Lower lobe of right lung (tissue), 2 donors: Measurements from ENCODE around the gene DAAM1. TPM values are rescaled to one million over a fixed set of nuclear protein-coding genes. Genes with fewer than 3 reads are reported as not detected.

ENCODE experiments used
- ATAC-seq, 2 donors: fragments of 200-7000 bp; cut with Tn5 transposase; one replicate each; pipeline ENCODE4 v1.9.1; 2020 to 2022; ENCODE audit warnings: mild to moderate bottlenecking in 2 of 2, moderate library complexity in 2 of 2
- DNase-seq: peaks from one replicate; pipeline ENCODE4 v3.0.0-alpha.2; 2020
- H3K27ac ChIP-seq: fragments of 200-600 bp; one replicate; pipeline ENCODE4 v1.8.0; 2022
- H3K27me3 ChIP-seq: fragments of 200-600 bp; one replicate; pipeline ENCODE4 v1.8.0; 2022; ENCODE audit warnings: low read depth
- H3K36me3 ChIP-seq: fragments of 200-600 bp; one replicate; pipeline ENCODE4 v1.8.0; 2022; ENCODE audit warnings: mild to moderate bottlenecking
- H3K4me1 ChIP-seq: fragments of 200-600 bp; one replicate; pipeline ENCODE4 v1.8.0; 2022
- H3K4me3 ChIP-seq: fragments of 200-600 bp; one replicate; pipeline ENCODE4 v1.8.0; 2022; ENCODE audit warnings: mild to moderate bottlenecking
- H3K9me3 ChIP-seq: fragments of 200-600 bp; one replicate; pipeline ENCODE4 v1.8.0; 2022
- intact Hi-C: fragments of 100-400 bp; cut with DNase I; formaldehyde crosslinking; loops from one replicate; pipeline ENCODE4 v1.11.0; 2022
- total RNA-seq: library from RNA; stranded (reverse); fragmentation: NEBNext Ultra II Directional; extraction: Animal tissue kit (Norgen Biotek cat#: 25700); gene quantifications from one replicate; pipeline ENCODE4 v1.2.1, GENCODE V29; 2021
- TF ChIP-seq, protein P1 (sequence below): fragments of 200-600 bp; IDR thresholded peaks from one replicate; pipeline ENCODE4 v1.8.0; 2022; ENCODE audit warnings: antibody characterized with exemption, mild to moderate bottlenecking
- donor health status: DM: no; HTN: yes; CAD: no; lungs with severe emphysema.

Gene DAAM1
- total RNA-seq, 1 donor from 2014 or later, result 46.7 TPM

- Histone ChIP-seq H3K9me3 (no peaks in the 10 kb centered on the region), H3K4me1 (peaks cover 10% of the 10 kb centered on the region), H3K4me3 (no peak overlapping the region), H3K27ac (no peak overlapping the region), H3K36me3 (no peaks in the 10 kb centered on the region), H3K27me3 (no peaks in the 10 kb centered on the region)
- TF ChIP-seq, protein P1, sequence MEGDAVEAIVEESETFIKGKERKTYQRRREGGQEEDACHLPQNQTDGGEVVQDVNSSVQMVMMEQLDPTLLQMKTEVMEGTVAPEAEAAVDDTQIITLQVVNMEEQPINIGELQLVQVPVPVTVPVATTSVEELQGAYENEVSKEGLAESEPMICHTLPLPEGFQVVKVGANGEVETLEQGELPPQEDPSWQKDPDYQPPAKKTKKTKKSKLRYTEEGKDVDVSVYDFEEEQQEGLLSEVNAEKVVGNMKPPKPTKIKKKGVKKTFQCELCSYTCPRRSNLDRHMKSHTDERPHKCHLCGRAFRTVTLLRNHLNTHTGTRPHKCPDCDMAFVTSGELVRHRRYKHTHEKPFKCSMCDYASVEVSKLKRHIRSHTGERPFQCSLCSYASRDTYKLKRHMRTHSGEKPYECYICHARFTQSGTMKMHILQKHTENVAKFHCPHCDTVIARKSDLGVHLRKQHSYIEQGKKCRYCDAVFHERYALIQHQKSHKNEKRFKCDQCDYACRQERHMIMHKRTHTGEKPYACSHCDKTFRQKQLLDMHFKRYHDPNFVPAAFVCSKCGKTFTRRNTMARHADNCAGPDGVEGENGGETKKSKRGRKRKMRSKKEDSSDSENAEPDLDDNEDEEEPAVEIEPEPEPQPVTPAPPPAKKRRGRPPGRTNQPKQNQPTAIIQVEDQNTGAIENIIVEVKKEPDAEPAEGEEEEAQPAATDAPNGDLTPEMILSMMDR, result no peak
- intact Hi-C loops, result no loop called here
- ATAC-seq (peak in 1 of 2 donors; percentile 22), DNase-seq (no peak)
Observed at GRCh38 chr14:59306775-59307174, 118.3 kb downstream of the DAAM1 start.

DNA sequence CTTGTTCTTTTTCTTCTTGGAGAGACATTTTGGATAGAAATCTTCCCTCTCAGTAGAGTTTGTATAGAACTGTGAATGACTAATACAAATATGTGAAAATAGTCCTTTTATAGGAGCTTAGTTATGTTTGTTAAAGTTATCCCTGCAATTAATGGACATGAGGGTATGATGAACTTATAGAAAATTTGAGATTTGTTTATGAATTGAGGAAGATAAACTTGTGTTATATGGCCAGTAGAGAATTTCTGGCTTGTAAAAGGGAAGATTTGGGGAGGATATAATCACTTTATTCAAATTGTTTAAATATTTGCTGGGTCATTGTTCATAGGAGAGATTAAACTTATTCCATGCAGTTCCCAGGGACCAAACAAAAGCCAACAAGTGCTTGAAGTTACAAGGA, 119.6 kb downstream of the DAAM1 start:
- Histone ChIP-seq H3K9me3 (no peaks in the 10 kb centered on the region), H3K4me1 (peaks cover 17% of the 10 kb centered on the region), H3K36me3 (no peaks in the 10 kb centered on the region), H3K27ac (no peak overlapping the region), H3K4me3 (no peak overlapping the region), H3K27me3 (no peaks in the 10 kb centered on the region)
- DNase-seq (no peak), ATAC-seq (no peak)
- TF ChIP-seq, protein P1, result no peak
- intact Hi-C loops, result no loop called here

DNA sequence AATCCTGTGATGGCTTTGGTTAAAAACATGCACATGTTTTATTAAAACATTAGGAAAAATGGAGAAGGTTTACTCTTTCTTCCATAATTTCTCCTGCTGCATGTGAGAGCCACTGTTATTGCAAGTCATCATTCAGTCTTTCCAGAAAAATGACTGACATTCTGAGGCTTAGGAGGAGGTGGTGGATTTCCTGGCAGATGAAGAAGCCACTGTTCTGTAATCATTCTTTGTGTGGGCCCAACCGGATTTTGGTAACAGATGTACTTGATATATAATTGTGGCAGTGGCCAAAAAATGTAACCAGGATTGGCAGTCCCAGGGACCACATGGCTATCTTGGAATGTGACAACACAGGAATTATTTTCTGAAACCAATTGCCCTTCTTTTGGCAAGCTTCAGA, 120.2 kb downstream of the DAAM1 start:
- no peak overlapping the region for H3K4me3 ChIP-seq
- intact Hi-C loops, result no loop called here
- H3K4me1 ChIP-seq, result peaks cover 22% of the 10 kb centered on the region
- H3K9me3 ChIP-seq, result no peaks in the 10 kb centered on the region
- TF ChIP-seq, protein P1, result no peak
- no peak overlapping the region for H3K27ac ChIP-seq
- H3K27me3 ChIP-seq, result no peaks in the 10 kb centered on the region
- DNase-seq (no peak), ATAC-seq (no peak)
- H3K36me3 ChIP-seq, result no peaks in the 10 kb centered on the region

GRCh38 chr14:59309291-59309900, 120.9 kb downstream of the DAAM1 start:
- Histone ChIP-seq H3K4me1 (peaks cover 27% of the 10 kb centered on the region), H3K36me3 (no peaks in the 10 kb centered on the region), H3K9me3 (no peaks in the 10 kb centered on the region), H3K27me3 (no peaks in the 10 kb centered on the region), H3K4me3 (no peak overlapping the region), H3K27ac (no peak overlapping the region)
- DNase-seq, result no peak
- TF ChIP-seq, protein P1, result no peak
- ATAC-seq, result no peak
- intact Hi-C loops, result no loop called here

DNA sequence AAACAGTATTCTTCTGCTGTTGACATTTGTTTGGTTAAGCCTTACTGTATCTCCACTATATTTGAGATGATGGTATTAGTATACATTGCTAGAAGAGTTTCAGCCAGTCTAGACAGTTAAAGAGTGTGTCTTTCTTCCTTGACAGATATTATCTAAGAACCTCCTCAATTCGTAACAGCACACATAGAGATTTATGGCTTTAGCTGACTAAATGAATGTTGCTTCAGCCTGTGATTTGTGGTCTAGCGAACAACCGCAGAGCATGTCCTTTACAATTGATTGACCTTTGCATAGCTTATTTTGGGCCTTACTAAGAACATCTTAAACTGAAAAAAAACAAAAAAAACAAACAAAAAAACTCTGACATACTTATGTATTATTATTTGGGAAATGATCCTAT, 122.2 kb downstream of the DAAM1 start:
- no peak overlapping the region for H3K27ac ChIP-seq
- ATAC-seq (no peak), DNase-seq (no peak)
- no peaks in the 10 kb centered on the region for H3K9me3 ChIP-seq
- no peak overlapping the region for H3K4me3 ChIP-seq
- H3K27me3 ChIP-seq, result no peaks in the 10 kb centered on the region
- intact Hi-C loops, result no loop called here
- no peaks in the 10 kb centered on the region for H3K36me3 ChIP-seq
- TF ChIP-seq, protein P1, result no peak
- peaks cover 20% of the 10 kb centered on the region for H3K4me1 ChIP-seq
